DND-41 (cell line): Measurements from ENCODE around the gene KCNMA1.
A peak's percentile ranks its signal among the peaks of the same experiment; 100 is the strongest.

Experiments used
- ATAC-seq: fragments of 200-7000 bp; cut with Tn5 transposase; 3 replicates; pipeline ENCODE4 v1.9.1; 2021; ENCODE audit warnings: low read depth; ENCODE audit not compliant: insufficient read depth
- DNase-seq: peaks from one replicate; pipeline ENCODE4 v3.0.0-alpha.2; 2020
- H2AFZ ChIP-seq: 2 replicates; pipeline ENCODE4 v1.6.0; 2012; ENCODE audit warnings: low read depth, low read length
- H3K27ac ChIP-seq: 2 replicates; pipeline ENCODE4 v1.5.1; 2012; ENCODE audit warnings: low read length, inconsistent platforms
- H3K27me3 ChIP-seq: fragments of 200-600 bp; sonication (generic); 2 replicates; pipeline ENCODE4 v1.6.0; 2012; ENCODE audit warnings: low read length, mild to moderate bottlenecking, inconsistent platforms; ENCODE audit not compliant: insufficient read depth, poor library complexity
- H3K36me3 ChIP-seq: 2 replicates; pipeline ENCODE4 v1.5.1; 2012; ENCODE audit warnings: low read length, inconsistent platforms; ENCODE audit not compliant: insufficient read depth
- H3K4me1 ChIP-seq: 2 replicates; pipeline ENCODE4 v1.5.1; 2012; ENCODE audit warnings: mild to moderate bottlenecking, low read length; ENCODE audit not compliant: insufficient read depth
- H3K4me2 ChIP-seq: 2 replicates; pipeline ENCODE4 v1.6.0; 2012; ENCODE audit warnings: mild to moderate bottlenecking, moderate library complexity, low read length, inconsistent platforms; ENCODE audit not compliant: insufficient read depth
- H3K4me3 ChIP-seq, 2 experiments: fragments of 200-600 bp in 1 of 2; shearing (Covaris generic) in 1 of 2; 2 replicates each; pipeline ENCODE4 v1.5.1; 2012 to 2016; ENCODE audit warnings: inconsistent platforms in 2 of 2, low read length in 2 of 2, mild to moderate bottlenecking in 2 of 2, low read depth in 1 of 2, moderate library complexity in 1 of 2
- H3K79me2 ChIP-seq: 2 replicates; pipeline ENCODE4 v1.6.0; 2012; ENCODE audit warnings: low read length, inconsistent platforms; ENCODE audit not compliant: insufficient read depth
- H3K9ac ChIP-seq: 2 replicates; pipeline ENCODE4 v1.6.0; 2012; ENCODE audit warnings: low read depth, mild to moderate bottlenecking, inconsistent platforms, low read length, moderate library complexity
- H3K9me3 ChIP-seq: 2 replicates; pipeline ENCODE4 v1.5.1; 2012; ENCODE audit warnings: low read length, moderate library complexity, mild to moderate bottlenecking, inconsistent platforms; ENCODE audit not compliant: insufficient read depth, severe bottlenecking
- H4K20me1 ChIP-seq: 2 replicates; pipeline ENCODE4 v1.6.0; 2012; ENCODE audit warnings: low read length; ENCODE audit not compliant: insufficient read depth
- CTCF ChIP-seq: IDR thresholded peaks from 2 replicates; pipeline ENCODE4 v1.5.1; 2012; ENCODE audit warnings: borderline replicate concordance, low read length, moderate library complexity, mild to moderate bottlenecking; ENCODE audit not compliant: poor library complexity, severe bottlenecking; ENCODE audit errors: extremely low read depth
- EZH2 ChIP-seq: IDR thresholded peaks from 3 replicates; pipeline ENCODE4 v1.6.1; 2012; ENCODE audit warnings: borderline replicate concordance, low read depth, mild to moderate bottlenecking, moderate library complexity, low read length, inconsistent platforms; ENCODE audit not compliant: severe bottlenecking

KCNMA1 gene

GRCh38 chr10:76984559-76985443, 652.8 kb downstream of the KCNMA1 start:
- Histone ChIP-seq H3K79me2 (no peaks in the 10 kb centered on the region), H3K9ac (no peak overlapping the region), H3K27ac (no peak overlapping the region), H3K4me1 (no peaks in the 10 kb centered on the region), H3K4me3 (no peak overlapping the region), H3K4me2 (no peak overlapping the region), H4K20me1 (no peaks in the 10 kb centered on the region), H3K36me3 (no peaks in the 10 kb centered on the region), H2AFZ (no peak overlapping the region), H3K9me3 (no peaks in the 10 kb centered on the region), H3K27me3 (peaks cover 10% of the 10 kb centered on the region)
- TF ChIP-seq CTCF (peak; percentile 99), EZH2 (no peak)
- DNase-seq (peak; percentile 61), ATAC-seq (peak; percentile 83)

- TF ChIP-seq CTCF (no peak), EZH2 (no peak)
- Histone ChIP-seq H3K9me3 (no peaks in the 10 kb centered on the region), H4K20me1 (no peaks in the 10 kb centered on the region), H3K4me3 (no peak overlapping the region), H3K36me3 (no peaks in the 10 kb centered on the region), H3K27ac (no peak overlapping the region), H3K79me2 (no peaks in the 10 kb centered on the region), H3K4me2 (no peak overlapping the region), H3K9ac (no peak overlapping the region), H3K27me3 (peaks cover 15% of the 10 kb centered on the region), H3K4me1 (no peaks in the 10 kb centered on the region), H2AFZ (no peak overlapping the region)
- no peak for ATAC-seq
- DNase-seq = no peak
Observed at GRCh38 chr10:76983624-76984023, 654.0 kb downstream of the KCNMA1 start.

- Histone ChIP-seq H3K27ac (no peak overlapping the region), H3K79me2 (no peaks in the 10 kb centered on the region), H3K4me2 (no peak overlapping the region), H2AFZ (no peak overlapping the region), H3K4me1 (no peaks in the 10 kb centered on the region), H3K36me3 (no peaks in the 10 kb centered on the region), H3K9ac (no peak overlapping the region), H3K9me3 (no peaks in the 10 kb centered on the region), H4K20me1 (no peaks in the 10 kb centered on the region), H3K27me3 (peaks cover 15% of the 10 kb centered on the region), H3K4me3 (no peak overlapping the region)
- ATAC-seq (no peak), DNase-seq (no peak)
- TF ChIP-seq EZH2 (no peak), CTCF (no peak)
Observed at GRCh38 chr10:76982671-76983070, 654.9 kb downstream of the KCNMA1 start.
